ENCODE measurements around the gene IFIT3. TPM values are rescaled to one million over a fixed set of nuclear protein-coding genes. Genes with fewer than 3 reads are reported as not detected.

Gene IFIT3
- total and polyA plus RNA-seq, 8 donors: 2.3 to 11.6 (median 3.9) TPM

DNA sequence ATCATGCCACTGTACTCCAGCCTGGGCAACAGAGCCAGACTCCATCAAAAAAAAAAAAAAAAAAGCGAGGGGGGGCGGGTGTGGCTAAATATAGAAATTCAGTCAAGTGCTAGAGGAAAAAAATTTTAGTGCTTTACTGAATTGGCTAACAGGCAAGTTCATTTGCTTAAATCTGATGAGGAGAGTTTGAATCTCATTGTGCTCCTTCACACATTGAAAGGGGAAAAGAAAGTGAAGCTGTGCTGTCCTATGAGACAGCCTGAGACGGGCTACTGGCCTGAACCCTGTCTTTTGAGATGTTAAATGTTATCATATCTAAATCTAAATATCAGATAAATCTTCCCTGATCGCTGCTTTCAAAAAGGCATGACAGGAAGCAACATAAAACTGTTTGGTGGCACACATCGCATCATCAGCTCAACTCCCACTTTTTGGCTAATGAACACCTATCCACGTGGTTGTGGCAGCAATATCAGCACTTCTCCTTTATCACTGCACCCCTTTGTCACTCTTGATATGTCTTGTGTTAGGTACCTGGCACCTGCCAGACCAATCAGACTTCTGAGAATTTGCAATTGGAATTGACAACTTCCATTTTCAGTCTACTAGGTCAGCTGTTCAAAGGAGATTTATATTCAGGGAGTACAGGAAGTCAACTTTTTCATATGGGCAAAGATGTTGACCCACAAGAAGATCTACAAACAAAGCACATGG lies 36.1 kb downstream of the IFIT3 start:
- H3K27me3 ChIP-seq: no peaks in the 10 kb centered on the region
- 79 to 86% methylated on average over 5 to 6 of the region's 6 CpGs for WGBS, 2 donors

DNA sequence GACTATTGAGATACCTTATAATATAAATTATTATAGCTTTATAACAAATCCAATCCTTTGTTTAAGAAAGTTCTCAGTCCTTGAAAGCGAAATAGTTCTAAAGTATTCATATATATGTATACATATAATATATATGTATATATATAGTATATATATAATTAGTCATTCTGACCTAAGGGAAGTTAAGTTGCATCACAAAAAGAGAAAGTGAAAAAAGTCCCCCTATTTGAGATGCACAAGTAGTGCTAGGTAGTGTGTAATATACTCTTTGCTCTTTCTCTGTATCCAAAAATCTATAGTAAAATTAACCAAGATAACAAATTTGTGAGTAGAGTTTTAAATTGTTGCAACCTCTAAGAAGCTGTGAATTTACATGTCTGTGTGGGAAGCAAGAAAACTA lies 36.7 kb downstream of the IFIT3 start:
- FAIRE-seq: no peak
- no peak for DNase-seq
- Histone ChIP-seq H3K36me3 (no peaks in the 10 kb centered on the region), H3K4me3 (no peak overlapping the region), H3K4me1 (peaks cover 0 to 7% (median 0%) of the 10 kb centered on the region in 3 donors), H3K27ac (no peak overlapping the region), H3K27me3 (no peaks in the 10 kb centered on the region), H3K9me3 (no peaks in the 10 kb centered on the region)
- 93 to 97% methylated on average over 1 of the region's 1 CpG for WGBS, 2 donors
- intact Hi-C loops (cut with DNase I): no loop called here
- no peak for ATAC-seq
- TF ChIP-seq, protein P1, sequence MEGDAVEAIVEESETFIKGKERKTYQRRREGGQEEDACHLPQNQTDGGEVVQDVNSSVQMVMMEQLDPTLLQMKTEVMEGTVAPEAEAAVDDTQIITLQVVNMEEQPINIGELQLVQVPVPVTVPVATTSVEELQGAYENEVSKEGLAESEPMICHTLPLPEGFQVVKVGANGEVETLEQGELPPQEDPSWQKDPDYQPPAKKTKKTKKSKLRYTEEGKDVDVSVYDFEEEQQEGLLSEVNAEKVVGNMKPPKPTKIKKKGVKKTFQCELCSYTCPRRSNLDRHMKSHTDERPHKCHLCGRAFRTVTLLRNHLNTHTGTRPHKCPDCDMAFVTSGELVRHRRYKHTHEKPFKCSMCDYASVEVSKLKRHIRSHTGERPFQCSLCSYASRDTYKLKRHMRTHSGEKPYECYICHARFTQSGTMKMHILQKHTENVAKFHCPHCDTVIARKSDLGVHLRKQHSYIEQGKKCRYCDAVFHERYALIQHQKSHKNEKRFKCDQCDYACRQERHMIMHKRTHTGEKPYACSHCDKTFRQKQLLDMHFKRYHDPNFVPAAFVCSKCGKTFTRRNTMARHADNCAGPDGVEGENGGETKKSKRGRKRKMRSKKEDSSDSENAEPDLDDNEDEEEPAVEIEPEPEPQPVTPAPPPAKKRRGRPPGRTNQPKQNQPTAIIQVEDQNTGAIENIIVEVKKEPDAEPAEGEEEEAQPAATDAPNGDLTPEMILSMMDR (IDR thresholded peaks at IDR 0.05): no peak

More for the DNA sequence above, 36.1 kb downstream of the IFIT3 start:
- Histone ChIP-seq H3K36me3 (no peaks in the 10 kb centered on the region), H3K9me3 (no peaks in the 10 kb centered on the region), H3K27ac (no peak overlapping the region), H3K4me3 (no peak overlapping the region), H3K4me1 (peaks cover 0 to 7% (median 0%) of the 10 kb centered on the region in 3 donors)
- FAIRE-seq (no peak), DNase-seq (no peak), ATAC-seq (no peak)
- intact Hi-C loops (cut with DNase I): no loop called here
- TF ChIP-seq, protein P1 (IDR thresholded peaks at IDR 0.05): no peak

DNA sequence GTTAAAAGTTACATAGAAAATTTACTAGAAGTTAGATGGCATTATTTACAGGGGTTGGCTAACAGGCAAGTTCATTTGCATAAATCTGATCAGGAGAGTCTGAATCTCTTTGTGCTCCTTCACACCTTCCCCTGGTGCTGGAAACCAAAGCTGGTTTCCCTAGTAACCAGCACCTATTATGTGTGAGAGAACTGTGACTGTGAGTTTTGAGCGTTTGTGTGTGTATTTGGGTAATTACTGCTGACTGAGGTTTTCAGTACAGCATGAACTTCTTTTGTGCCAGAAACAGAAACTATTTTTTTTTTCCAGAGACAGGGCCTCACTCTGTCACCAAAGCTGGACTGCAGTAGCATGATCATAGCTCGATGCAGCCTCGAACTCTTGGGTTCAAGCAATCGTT lies 39.7 kb downstream of the IFIT3 start:
- H3K4me3 ChIP-seq: no peak overlapping the region
- intact Hi-C loops (cut with DNase I): no loop called here
- ATAC-seq: peak in 3 of 4 donors; percentile 39 to 72 (median 61)
- FAIRE-seq: no peak
- H3K27ac ChIP-seq: peak overlapping the region in 2 of 4 donors; percentile 6 to 47
- no peaks in the 10 kb centered on the region for H3K9me3 ChIP-seq
- no peak for DNase-seq
- H3K4me1 ChIP-seq: peaks cover 0 to 7% (median 0%) of the 10 kb centered on the region in 3 donors
- 69 to 73% methylated on average over 4 of the region's 4 CpGs for WGBS, 2 donors
- TF ChIP-seq, protein P1 (IDR thresholded peaks at IDR 0.05): no peak
- H3K36me3 ChIP-seq: no peaks in the 10 kb centered on the region
- no peaks in the 10 kb centered on the region for H3K27me3 ChIP-seq

DNA sequence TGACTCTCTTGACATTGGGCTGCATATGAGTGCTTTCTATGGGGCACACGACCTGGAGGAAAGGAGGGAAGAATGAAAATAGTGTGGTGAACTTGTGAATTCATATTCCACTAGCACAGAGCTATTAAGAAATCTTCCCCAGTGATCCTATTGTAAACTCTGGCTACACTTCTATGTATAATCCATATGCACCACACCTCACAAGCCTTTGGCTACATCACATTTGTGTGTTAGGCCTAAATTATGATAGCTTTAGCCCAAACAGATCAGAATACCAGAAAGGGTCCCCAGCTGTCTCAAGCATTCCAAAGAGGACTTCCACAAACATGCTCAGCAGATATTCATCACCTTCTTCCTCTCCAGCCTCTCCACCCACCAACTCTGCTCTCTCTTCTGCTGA lies 40.3 kb downstream of the IFIT3 start:
- Histone ChIP-seq H3K4me3 (no peak overlapping the region), H3K27ac (peak overlapping the region in 1 of 4 donors; percentile 47), H3K36me3 (no peaks in the 10 kb centered on the region), H3K9me3 (no peaks in the 10 kb centered on the region), H3K4me1 (peaks cover 0 to 13% (median under 1%) of the 10 kb centered on the region in 3 donors), H3K27me3 (no peaks in the 10 kb centered on the region)
- no peak for DNase-seq
- FAIRE-seq: no peak
- intact Hi-C loops (cut with DNase I): no loop called here
- WGBS, 2 donors: 62 to 69% methylated on average over 1 of the region's 1 CpG
- ATAC-seq: no peak
- TF ChIP-seq, protein P1 (IDR thresholded peaks at IDR 0.05): no peak
